SJCRH30 (cell line): Measurements from ENCODE around the gene FCN3. TPM values are rescaled to one million over a fixed set of nuclear protein-coding genes. Genes with fewer than 3 reads are reported as not detected.
"Not testable (repeated sequence)": the region's sequence is repeated elsewhere in the genome, so short reads cannot be mapped to it uniquely, and the experiment has no call there.

ENCODE experiments used
- DNase-seq, 2 experiments: peaks; one replicate each; pipeline ENCODE4 v3.0.0-alpha.2; 2015 to 2020
- H3K27ac ChIP-seq: fragments of 250-450 bp; sonication (Bioruptor Pico); 2 replicates; pipeline ENCODE4 v1.5.1; 2020; ENCODE audit warnings: mild to moderate bottlenecking, moderate library complexity
- H3K27me3 ChIP-seq: fragments of 250-450 bp; sonication (Bioruptor Pico); 2 replicates; pipeline ENCODE4 v1.5.1; 2020; ENCODE audit warnings: mild to moderate bottlenecking, moderate library complexity
- H3K36me3 ChIP-seq: fragments of 250-450 bp; sonication (Bioruptor Pico); 2 replicates; pipeline ENCODE4 v1.5.1; 2020; ENCODE audit warnings: mild to moderate bottlenecking, moderate library complexity
- H3K4me1 ChIP-seq: fragments of 250-450 bp; sonication (Bioruptor Pico); 2 replicates; pipeline ENCODE4 v1.5.1; 2020; ENCODE audit warnings: mild to moderate bottlenecking, moderate library complexity
- H3K4me3 ChIP-seq: fragments of 250-450 bp; sonication (Bioruptor Pico); 2 replicates; pipeline ENCODE4 v1.5.1; 2020; ENCODE audit warnings: mild to moderate bottlenecking, moderate library complexity
- H3K9me3 ChIP-seq: fragments of 250-450 bp; sonication (Bioruptor Pico); replicated peaks from 2 replicates; pipeline ENCODE4 v1.5.1; 2020; ENCODE audit warnings: mild to moderate bottlenecking, moderate library complexity
- total RNA-seq: library from RNA; depleted of rRNA; stranded (reverse); fragments of >200 nt; shearing (Covaris generic); gene quantifications from 2 replicates; pipeline ENCODE4 v1.2.3, GENCODE V29; 2014; rRNA removed

FCN3 gene
- total RNA-seq = not detected in 2 replicates

- Histone ChIP-seq H3K36me3 (no peaks in the 10 kb centered on the region), H3K9me3 (no peaks in the 10 kb centered on the region), H3K27me3 (peaks cover 15% of the 10 kb centered on the region; the same call in 1 of the 2 replicates), H3K4me1 (no peaks in the 10 kb centered on the region), H3K27ac (no peak within 1 kb of the TSS), H3K4me3 (no peak within 1 kb of the TSS)
- no peak for DNase-seq
Measured at GRCh38 chr1:27374362-27375086, at the start of gene FCN3. FCN3 (minus strand) TSS chr1:27374824; CDS start chr1:27374818, 6 bp downstream.

- Histone ChIP-seq H3K27me3 (no peaks in the 10 kb centered on the region), H3K27ac (no peak overlapping the region), H3K9me3 (no peaks in the 10 kb centered on the region; the same call in 1 of the 2 replicates), H3K4me1 (peaks cover 29% of the 10 kb centered on the region), H3K36me3 (peaks cover 33% of the 10 kb centered on the region), H3K4me3 (no peak overlapping the region)
- no peak for DNase-seq
Measured at GRCh38 chr1:27423709-27424108, 49.1 kb upstream of the FCN3 start.

GRCh38 chr1:27418326-27419185, 43.9 kb upstream of the FCN3 start:
- peaks cover 34% of the 10 kb centered on the region for H3K4me1 ChIP-seq
- DNase-seq = peak; percentile 88 to 93
- peaks cover 50% of the 10 kb centered on the region for H3K36me3 ChIP-seq
- H3K27ac ChIP-seq = peak overlapping the region; percentile 75
- H3K9me3 ChIP-seq = no peaks in the 10 kb centered on the region; the same call in 1 of the 2 replicates
- H3K27me3 ChIP-seq = no peaks in the 10 kb centered on the region
- no peak overlapping the region for H3K4me3 ChIP-seq

- Histone ChIP-seq H3K27me3 (no peaks in the 10 kb centered on the region), H3K36me3 (peaks cover 52% of the 10 kb centered on the region), H3K9me3 (no peaks in the 10 kb centered on the region; the same call in 1 of the 2 replicates), H3K4me1 (peaks cover 34% of the 10 kb centered on the region), H3K27ac (peak overlapping the region; percentile 75), H3K4me3 (no peak overlapping the region)
- DNase-seq = no peak
Measured at GRCh38 chr1:27417713-27418112, 43.1 kb upstream of the FCN3 start.

GRCh38 chr1:27416387-27417111, 41.9 kb upstream of the FCN3 start:
- Histone ChIP-seq H3K4me3 (no peak overlapping the region), H3K27me3 (no peaks in the 10 kb centered on the region), H3K36me3 (peaks cover 59% of the 10 kb centered on the region), H3K27ac (peak overlapping the region; percentile 1; the same call in 1 of the 2 replicates), H3K4me1 (peaks cover 34% of the 10 kb centered on the region), H3K9me3 (no peaks in the 10 kb centered on the region; the same call in 1 of the 2 replicates)
- DNase-seq = peak; percentile 79 to 94

- Histone ChIP-seq H3K4me1 (peaks cover 29% of the 10 kb centered on the region), H3K4me3 (no peak overlapping the region), H3K36me3 (peaks cover 75% of the 10 kb centered on the region), H3K27me3 (no peaks in the 10 kb centered on the region), H3K9me3 (no peaks in the 10 kb centered on the region; the same call in 1 of the 2 replicates), H3K27ac (no peak overlapping the region)
- DNase-seq = no peak
Measured at GRCh38 chr1:27414091-27414490, 39.5 kb upstream of the FCN3 start.

- Histone ChIP-seq H3K4me1 (peaks cover 18% of the 10 kb centered on the region), H3K36me3 (peaks cover 73% of the 10 kb centered on the region), H3K27me3 (no peaks in the 10 kb centered on the region), H3K4me3 (no peak overlapping the region), H3K27ac (no peak overlapping the region), H3K9me3 (no peaks in the 10 kb centered on the region)
- no peak for DNase-seq
Measured at GRCh38 chr1:27413004-27413403, 38.4 kb upstream of the FCN3 start.

- Histone ChIP-seq H3K36me3 (peaks cover 68% of the 10 kb centered on the region), H3K4me1 (peaks cover 13% of the 10 kb centered on the region), H3K4me3 (no peak overlapping the region), H3K9me3 (no peaks in the 10 kb centered on the region), H3K27me3 (no peaks in the 10 kb centered on the region), H3K27ac (no peak overlapping the region)
- no peak for DNase-seq
Measured at GRCh38 chr1:27412502-27412901, 37.9 kb upstream of the FCN3 start.

GRCh38 chr1:27410709-27411108, 36.1 kb upstream of the FCN3 start:
- no peaks in the 10 kb centered on the region for H3K9me3 ChIP-seq
- H3K27me3 ChIP-seq = no peaks in the 10 kb centered on the region
- no peak overlapping the region for H3K27ac ChIP-seq
- no peaks in the 10 kb centered on the region; the same call in 1 of the 2 replicates for H3K4me1 ChIP-seq
- peaks cover 51% of the 10 kb centered on the region for H3K36me3 ChIP-seq
- H3K4me3 ChIP-seq = no peak overlapping the region
- DNase-seq = no peak

GRCh38 chr1:27409669-27410068, 35.0 kb upstream of the FCN3 start:
- no peak for DNase-seq
- H3K27me3 ChIP-seq = no peaks in the 10 kb centered on the region
- no peak overlapping the region for H3K27ac ChIP-seq
- no peak overlapping the region for H3K4me3 ChIP-seq
- H3K36me3 ChIP-seq = peaks cover 44% of the 10 kb centered on the region
- no peaks in the 10 kb centered on the region for H3K9me3 ChIP-seq
- peaks cover 6% of the 10 kb centered on the region for H3K4me1 ChIP-seq

- Histone ChIP-seq H3K4me1 (peaks cover 18% of the 10 kb centered on the region), H3K4me3 (no peak overlapping the region), H3K27ac (no peak overlapping the region), H3K9me3 (no peaks in the 10 kb centered on the region), H3K36me3 (peaks cover 29% of the 10 kb centered on the region), H3K27me3 (no peaks in the 10 kb centered on the region)
- DNase-seq = no peak
Measured at GRCh38 chr1:27408151-27408550, 33.5 kb upstream of the FCN3 start.

GRCh38 chr1:27406791-27407190, 32.2 kb upstream of the FCN3 start:
- H3K9me3 ChIP-seq, H3K4me3 ChIP-seq, DNase-seq, H3K27ac ChIP-seq, H3K27me3 ChIP-seq: not testable (repeated sequence)
- H3K36me3 ChIP-seq = peaks cover 18% of the 10 kb centered on the region
- H3K4me1 ChIP-seq = peaks cover 30% of the 10 kb centered on the region

- H3K4me3 ChIP-seq = no peak overlapping the region
- H3K27ac ChIP-seq = no peak overlapping the region
- DNase-seq = no peak
- H3K9me3 ChIP-seq = no peaks in the 10 kb centered on the region
- peaks cover 30% of the 10 kb centered on the region for H3K4me1 ChIP-seq
- H3K27me3 ChIP-seq = no peaks in the 10 kb centered on the region
- peaks cover 14% of the 10 kb centered on the region for H3K36me3 ChIP-seq
Measured at GRCh38 chr1:27406362-27406680, 31.7 kb upstream of the FCN3 start.

GRCh38 chr1:27405598-27406361, 31.2 kb upstream of the FCN3 start:
- not testable (repeated sequence) for DNase-seq, H3K36me3 ChIP-seq, H3K9me3 ChIP-seq, H3K27ac ChIP-seq, H3K27me3 ChIP-seq, H3K4me3 ChIP-seq
- H3K4me1 ChIP-seq = peaks cover 30% of the 10 kb centered on the region
